AG04450 (cell line): ENCODE results near the gene KIAA1671. TPM values are rescaled to one million over a fixed set of nuclear protein-coding genes. Genes with fewer than 3 reads are reported as not detected.
"Not testable (repeated sequence)": the region's sequence is repeated elsewhere in the genome, so short reads cannot be mapped to it uniquely, and the experiment has no call there.

ENCODE experiments used
- CTCF ChIA-PET: fragments of 300-600, 350-600 bp; formaldehyde crosslinking; extraction: SDS; loops from one replicate; lab custom pipeline; 2022; ENCODE audit warnings: antibody characterized with exemption, inconsistent platforms; lab: Charles Lee
- POLR2A ChIA-PET: fragments of 350-600 bp; formaldehyde crosslinking; extraction: SDS; loops from one replicate; lab custom pipeline; 2021; ENCODE audit warnings: antibody characterized with exemption, inconsistent platforms; lab: Yijun Ruan, JAX
- DNase-seq: peaks from one replicate; pipeline ENCODE4 v3.0.0-alpha.2; 2011; ENCODE audit warnings: low read depth, low spot score
- H3K27ac ChIP-seq: one replicate; pipeline ENCODE4 v1.5.1; 2012; ENCODE audit warnings: low read depth, low read length, control low read depth
- H3K27me3 ChIP-seq: one replicate; pipeline ENCODE4 v1.6.0; 2012; ENCODE audit warnings: low read length; ENCODE audit not compliant: control insufficient read depth, insufficient read depth
- H3K4me3 ChIP-seq: 2 replicates; pipeline ENCODE4 v1.5.1; 2011; ENCODE audit warnings: mild to moderate bottlenecking, low read depth, low read length, control low read depth
- H3K9me3 ChIP-seq: 2 replicates; pipeline ENCODE4 v1.5.1; 2012; ENCODE audit warnings: low read length; ENCODE audit not compliant: control insufficient read depth, insufficient read depth
- CTCF ChIP-seq: IDR thresholded peaks from 2 replicates; pipeline ENCODE4 v1.5.1; 2011; ENCODE audit warnings: low read depth, low read length, control low read depth, inconsistent platforms
- polyA plus RNA-seq: library from polyadenylated mRNA; depleted of rRNA; stranded (reverse); fragments of >200 nt; gene quantifications from 2 replicates; pipeline ENCODE4 v1.2.3, GENCODE V29; 2011; rRNA removed
- small RNA-seq: library from RNA; depleted of rRNA; stranded (forward); fragments of <200 nt; gene quantifications from one replicate; pipeline ENCODE3, GENCODE V24; 2012; ENCODE audit warnings: low read depth; ENCODE audit not compliant: insufficient read length

Gene KIAA1671
- polyA plus RNA-seq, 1 experiment: 0.02 TPM

- POLR2A ChIA-PET: no interaction called here
- no peak for TF ChIP-seq CTCF
- no peak overlapping the region for H3K4me3 ChIP-seq
- H3K9me3 ChIP-seq: no peaks in the 10 kb centered on the region; the same call in 1 of the 2 replicates
- no peak for DNase-seq
- H3K27me3 ChIP-seq: no peaks in the 10 kb centered on the region
- CTCF ChIA-PET: no interaction called here
- no peak overlapping the region for H3K27ac ChIP-seq
Measured at GRCh38 chr22:25237503-25237902, 285.0 kb downstream of the KIAA1671 start.

GRCh38 chr22:25238058-25238457 lies 285.5 kb downstream of the KIAA1671 start:
- H3K9me3 ChIP-seq, H3K27ac ChIP-seq, DNase-seq, H3K4me3 ChIP-seq, POLR2A ChIA-PET, CTCF ChIA-PET, H3K27me3 ChIP-seq: not testable (repeated sequence)

Small RNA genes within 50 kb of the gene (small RNA-seq; reads per million reads assigned to genes)
- not detected for gene Z99916.2

Other genes starting within 250 kb of the KIAA1671 start
- 0.02 TPM in 1 of 2 replicates, not detected in the other for gene PIWIL3, start 178.0 kb upstream of the KIAA1671 start, polyA plus RNA-seq
- not detected in 2 replicates for gene SGSM1, start 146.5 kb upstream of the KIAA1671 start, polyA plus RNA-seq
- gene LHFPL7, start 6.0 kb upstream of the KIAA1671 start, polyA plus RNA-seq: not detected in 2 replicates
- not detected in 2 replicates for gene CRYBB3, start 247.1 kb downstream of the KIAA1671 start, polyA plus RNA-seq